HG02938 (cell line): ENCODE measurements around the gene TPH1.
"Not testable (repeated sequence)": the region's sequence is repeated elsewhere in the genome, so short reads cannot be mapped to it uniquely, and the experiment has no call there.

ENCODE experiments used
- ATAC-seq: cut with Tn5 transposase; IDR thresholded peaks from one replicate; pipeline ENCODE4 v1.9.1; 2021; ENCODE audit warnings: mild to moderate bottlenecking, moderate library complexity; ENCODE audit not compliant: unreplicated experiment

The TPH1 gene

GRCh38 chr11:18027475-18027874 is 18.6 kb downstream of the TPH1 start:
- ATAC-seq = no peak

DNA sequence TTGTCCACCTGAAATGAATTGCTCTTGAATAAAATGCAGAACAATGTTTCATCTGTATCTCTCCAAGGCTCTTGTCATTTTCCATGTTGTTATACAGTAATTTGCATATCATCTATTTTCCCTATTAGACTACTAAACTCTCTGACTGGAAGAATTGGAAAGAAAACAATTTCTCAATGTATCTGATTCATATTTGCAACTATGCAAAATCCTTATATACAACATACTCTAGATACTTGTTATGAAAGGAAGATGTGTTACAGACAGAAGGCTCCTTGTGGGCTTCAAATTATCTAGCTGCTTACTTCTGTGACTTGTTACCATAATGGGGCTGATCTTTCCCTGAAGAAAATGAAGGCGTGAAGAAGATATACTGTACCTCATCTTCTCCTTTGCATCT is 23.6 kb downstream of the TPH1 start:
- no peak for ATAC-seq

- no peak for ATAC-seq
These were observed 26.4 kb downstream of the TPH1 start for GRCh38 chr11:18019650-18020049.

DNA sequence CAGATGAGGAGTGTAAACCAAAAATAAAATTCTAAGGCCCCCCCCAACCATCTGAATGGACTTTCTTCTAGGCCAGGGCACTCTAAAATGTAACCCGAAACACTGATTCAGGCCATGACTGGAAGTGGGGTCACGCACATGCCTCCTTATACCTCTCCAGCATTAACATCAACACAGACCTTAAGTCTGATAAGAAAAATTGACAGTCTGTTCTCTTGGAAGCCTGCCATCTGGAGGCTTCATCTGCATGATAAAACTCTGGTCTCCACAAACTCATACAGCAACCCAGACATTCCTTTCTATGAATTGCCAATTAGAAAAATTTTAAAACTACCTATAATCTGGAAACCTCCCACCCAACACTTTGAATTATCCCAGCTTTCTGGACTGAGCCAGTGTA is 29.3 kb downstream of the TPH1 start:
- no peak for ATAC-seq

DNA sequence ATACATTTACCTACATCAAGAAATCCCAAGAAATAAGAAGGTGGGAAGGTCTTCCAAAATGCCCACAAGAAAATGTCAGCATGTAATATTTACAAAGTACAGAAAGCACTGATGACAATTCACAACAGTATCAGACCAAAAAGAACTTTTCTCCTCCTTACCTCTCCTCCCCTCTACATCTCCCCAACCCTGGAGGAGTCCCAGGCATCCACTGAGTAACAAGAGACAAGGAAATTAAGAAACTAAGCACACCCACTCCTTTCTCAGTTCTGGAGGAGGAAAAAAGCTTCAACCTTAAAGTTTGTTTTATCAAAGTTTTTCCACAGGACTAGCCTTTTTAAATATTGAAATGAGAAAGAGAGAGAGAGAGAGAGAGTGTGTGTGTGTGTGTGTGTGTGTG is 31.2 kb downstream of the TPH1 start:
- ATAC-seq = no peak

DNA sequence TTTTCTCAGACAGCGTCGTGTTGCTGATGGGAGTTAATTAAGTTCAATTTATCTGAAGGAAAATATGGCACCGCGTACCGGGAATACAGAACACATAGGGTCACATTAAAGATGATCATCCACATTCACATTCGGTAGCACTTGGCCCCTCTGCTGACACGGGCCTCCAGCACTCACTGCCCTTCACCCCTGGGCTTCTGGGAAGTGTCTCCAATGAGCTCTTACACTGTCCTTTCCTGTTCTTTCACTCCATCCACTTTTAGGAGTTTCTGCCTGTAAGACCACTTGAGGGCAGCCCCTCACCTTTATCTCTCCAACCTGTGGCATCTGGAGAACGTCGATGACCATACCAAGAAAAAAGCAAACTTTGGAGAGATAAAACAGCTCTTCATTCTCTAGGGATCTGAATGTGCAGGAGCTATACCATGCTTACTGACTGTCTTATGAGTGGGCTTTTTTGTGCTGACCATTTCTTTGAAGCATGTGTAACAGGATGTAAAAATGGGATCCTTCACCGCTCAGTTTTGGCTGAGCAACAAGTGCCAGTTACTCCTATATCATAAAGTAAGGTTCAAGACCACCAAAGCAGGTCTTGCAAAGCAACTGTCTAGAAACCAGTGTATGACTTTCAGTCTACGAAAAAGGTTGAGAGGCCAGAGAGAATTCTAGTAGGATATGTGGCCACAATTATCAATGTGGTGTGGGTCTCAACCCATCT is 32.1 kb downstream of the TPH1 start:
- no peak for ATAC-seq

DNA sequence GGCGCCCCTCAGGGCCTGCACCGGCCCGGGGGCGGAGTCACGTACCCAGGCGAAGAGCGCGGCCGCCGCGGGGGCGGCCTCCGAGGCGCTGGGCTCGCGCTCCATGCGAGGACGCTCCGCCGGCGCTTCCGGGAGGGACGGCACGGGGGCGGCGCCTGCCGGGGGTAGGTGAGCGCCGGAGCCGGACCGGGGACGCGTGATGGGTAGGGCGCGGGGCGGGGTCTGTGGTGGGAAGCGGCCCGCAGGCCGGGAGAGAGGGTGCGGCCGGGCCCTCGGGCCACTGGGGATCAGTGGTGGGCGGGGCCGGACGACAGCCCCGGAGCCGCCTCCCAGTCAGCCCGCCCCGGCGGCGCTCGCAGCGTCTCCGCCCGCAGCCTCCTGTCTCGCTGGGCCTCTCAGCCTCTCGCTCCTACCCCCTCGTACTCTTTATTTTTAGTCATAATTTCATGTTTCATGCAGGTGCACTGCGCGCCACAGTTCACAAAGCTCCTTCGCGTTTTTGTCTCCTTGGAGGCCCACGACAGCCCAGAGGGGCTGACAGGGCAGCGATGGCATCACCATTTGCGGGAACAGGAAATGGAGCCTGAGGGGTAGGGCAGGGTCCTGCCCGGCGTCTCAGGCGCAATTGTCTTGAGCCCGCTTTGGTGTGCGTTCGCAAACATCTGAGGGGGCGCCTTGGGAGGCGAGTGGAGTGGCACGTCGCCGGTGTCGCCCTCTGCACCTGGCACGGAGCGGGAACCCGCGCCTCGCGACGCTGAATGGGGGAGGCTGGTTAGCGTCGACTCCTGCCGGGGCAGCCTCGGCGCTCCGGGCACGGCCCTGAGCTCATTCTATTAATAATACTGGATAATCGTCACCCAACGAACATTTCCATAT is 32.9 kb downstream of the TPH1 start, which contains the start of gene SERGEF:
Gene SERGEF, minus strand, starts transcription at position 142 of the 876 bp plus-strand sequence. Its CDS starts 37 bp downstream, at position 105.
- peak; percentile 86 for ATAC-seq

DNA sequence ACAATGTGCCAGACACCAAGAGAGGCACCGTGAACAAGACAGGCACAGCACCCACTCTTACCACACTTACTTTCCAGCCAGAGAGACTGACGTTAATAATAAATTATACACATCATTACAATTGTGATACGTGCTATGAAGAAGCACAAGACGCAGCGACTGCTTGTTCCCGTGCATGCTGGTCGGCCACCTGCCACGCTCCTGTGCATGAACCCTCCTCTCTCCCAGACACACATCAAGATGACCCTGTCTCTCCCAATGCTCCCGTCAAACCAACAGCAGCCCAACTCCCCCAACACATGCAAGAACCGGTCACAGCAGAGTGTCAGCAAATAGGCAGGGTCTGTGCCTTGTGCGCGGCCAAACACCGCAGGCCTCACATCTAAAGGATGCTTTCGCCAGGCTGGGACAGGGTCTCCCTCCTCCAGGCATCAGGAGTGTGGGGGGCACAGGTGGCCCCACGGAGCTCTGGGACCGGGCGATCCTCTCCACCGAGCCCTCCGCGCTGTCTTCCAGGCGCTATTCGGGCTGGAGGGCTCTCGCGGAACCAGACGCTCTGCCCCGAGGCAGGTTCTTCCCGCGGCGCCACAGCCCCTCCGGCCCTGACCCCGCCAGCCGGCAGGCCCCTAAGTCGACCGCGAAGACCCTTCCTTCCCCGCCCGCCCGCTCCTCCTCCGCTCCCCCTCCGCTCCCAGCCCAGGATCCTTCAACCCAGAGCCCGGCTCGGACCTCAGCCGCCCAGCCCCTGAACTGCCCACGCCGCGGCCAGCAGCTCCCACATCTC is 33.8 kb downstream of the TPH1 start:
- ATAC-seq = peak; percentile 3

DNA sequence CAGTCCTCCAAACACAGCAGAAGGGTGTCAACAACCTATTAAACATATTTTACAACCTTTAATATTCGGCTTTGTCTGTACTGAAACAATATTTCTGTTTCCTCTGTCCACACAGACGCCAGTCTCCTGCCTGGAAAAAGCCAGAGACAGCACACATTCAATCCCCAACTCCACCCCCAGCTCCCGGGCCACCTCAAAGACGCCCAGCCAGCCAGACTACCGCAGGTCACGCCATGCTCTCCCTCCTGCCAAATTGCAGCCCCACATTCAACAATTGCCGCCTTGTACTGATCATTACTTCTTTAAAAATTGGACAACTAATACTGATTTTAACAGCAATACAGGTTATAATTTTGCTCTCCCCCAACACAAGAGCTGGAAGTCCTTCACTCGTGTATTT is 34.4 kb downstream of the TPH1 start:
- no peak for ATAC-seq

DNA sequence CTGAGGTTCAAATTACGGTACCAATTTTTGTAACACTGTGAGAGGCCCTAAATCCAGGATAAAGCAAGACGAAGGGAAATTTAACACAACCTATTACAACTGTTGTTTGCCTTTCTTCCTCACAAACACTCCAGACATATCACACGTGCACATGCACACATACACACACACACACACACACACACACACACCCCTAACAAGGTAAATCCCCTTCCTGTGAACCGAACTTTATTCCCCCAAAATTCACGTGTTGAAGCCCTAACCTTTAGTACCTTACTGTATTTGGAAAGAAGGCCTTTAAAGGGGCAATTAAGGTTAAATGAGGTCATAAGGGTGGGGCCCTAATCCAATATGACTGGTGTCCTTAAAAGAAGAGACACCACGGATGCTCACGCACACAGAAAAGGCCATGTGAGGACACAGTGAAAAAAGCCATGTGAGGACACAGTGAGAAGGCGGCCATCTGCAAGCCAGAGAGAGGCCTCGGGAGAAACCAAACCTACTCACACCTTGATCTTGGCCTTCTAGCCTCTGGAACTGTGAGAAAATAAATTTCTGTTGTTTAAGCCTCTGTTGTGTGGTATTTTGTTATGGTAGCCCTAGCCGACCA is 35.0 kb downstream of the TPH1 start:
- ATAC-seq = no peak

DNA sequence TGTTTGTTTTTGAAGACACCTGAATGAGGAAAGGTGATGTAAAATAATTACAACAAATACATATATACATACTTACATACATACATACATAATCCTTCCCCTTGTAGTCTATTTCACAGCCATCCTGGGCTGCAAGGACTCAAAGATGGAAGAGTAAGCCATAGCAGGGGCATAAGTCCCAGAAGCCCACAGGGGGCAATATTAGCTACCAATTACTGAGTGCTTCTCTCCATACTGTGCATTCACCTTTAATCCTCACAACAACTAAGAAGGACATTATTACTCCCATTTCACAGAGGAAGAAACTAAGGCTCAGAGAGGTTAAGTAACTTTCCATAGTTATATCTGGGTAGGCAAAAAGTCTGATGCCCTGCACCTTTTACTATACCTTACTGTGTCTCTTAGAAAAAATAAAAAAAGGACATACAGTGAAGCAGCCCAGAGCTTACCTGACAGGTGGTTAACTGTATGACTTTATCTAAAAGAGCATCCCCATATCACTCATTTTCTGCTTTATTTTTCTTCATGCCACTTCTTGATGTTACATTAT is 35.9 kb downstream of the TPH1 start:
- ATAC-seq = no peak

DNA sequence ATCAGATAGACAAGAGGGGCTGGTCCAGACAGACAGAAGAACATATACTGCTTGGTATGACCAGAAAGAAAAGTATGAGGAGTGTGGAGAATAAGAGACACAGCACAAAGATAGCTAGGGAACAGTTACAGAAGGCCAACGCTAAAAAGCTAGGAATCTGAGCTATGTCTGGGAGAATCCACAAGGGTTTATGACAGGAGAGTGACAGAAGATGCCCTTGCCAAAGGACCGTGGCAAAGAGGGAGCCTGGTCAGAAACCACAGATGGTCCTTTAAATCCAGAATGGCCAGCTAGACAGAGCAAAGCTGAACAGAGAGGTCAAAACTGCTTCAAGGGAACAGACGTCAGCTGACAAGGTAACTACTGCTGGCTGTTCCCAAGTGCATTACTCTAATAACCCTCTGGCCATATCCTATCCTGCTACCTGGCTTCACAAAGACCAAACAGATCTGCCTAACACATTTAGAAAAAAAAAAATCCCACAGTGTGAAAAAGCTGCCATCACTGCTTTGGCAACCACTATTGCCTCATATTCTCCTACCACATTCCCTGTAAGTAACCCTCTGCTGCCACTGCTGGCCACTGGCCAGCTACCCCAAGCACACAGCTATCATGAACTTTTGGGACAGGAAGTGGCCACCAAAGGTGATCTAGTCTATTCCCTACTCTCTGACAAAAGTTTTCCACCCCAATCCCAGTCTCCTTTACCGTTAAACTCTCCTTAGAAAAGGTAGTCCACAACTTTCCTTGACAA is 40.5 kb downstream of the TPH1 start:
- ATAC-seq = no peak

DNA sequence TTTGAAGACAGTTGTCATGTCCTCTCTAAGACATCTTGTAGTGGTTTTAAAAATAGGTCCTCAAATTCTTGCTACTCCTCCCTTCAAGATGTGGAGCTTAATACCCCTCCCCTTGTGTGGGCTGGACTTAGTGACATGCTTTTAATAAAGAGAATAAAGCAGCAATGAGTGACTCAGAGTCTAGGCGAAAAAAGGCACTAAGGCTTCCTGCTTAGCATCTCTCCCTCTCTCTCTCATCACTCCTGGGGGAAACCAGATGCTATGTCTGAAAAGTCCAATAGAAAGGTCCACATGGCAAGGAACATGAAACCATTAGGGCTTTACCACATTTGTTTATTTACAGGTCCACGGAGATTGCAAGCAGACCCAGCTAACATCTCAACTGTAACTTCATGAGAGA is 44.9 kb downstream of the TPH1 start:
- ATAC-seq = no peak

DNA sequence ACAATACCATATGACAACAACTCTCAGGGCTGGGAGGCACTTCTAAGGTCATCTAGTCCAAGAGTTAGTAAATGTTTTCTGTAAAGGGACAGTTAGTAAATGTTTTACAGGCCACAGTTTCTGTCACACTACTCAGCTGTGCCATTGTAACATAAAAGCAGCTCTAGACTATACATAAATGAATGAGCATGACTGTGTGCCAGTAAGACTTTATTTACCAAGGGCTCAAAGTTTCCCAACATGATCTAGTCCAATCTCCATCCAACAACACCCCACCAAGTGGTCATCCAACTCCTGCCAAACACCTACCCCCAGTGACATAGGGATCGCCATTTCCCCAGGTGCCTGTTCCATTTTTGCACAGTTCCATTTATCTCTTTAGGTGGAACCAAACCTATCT is 45.3 kb downstream of the TPH1 start:
- peak; percentile 80 for ATAC-seq

DNA sequence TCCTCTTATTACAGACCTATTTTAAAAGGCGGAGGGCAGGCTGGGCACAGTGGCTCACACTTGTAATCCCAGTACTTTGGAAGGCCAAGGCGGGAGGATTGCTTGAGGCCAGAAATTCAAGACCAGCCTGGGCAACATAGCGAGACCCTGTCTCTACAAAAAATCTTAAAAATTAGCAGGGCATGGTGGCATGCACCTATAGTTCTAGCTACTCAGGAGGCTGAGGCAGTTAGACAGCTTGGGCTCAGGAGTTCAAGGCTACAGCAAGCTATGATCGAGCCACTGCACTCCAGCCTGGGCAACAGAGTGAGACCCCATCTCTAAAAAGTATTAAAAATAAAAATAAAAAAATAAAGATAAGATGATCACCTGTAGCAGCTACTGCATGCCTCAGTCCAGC is 45.9 kb downstream of the TPH1 start:
- not testable (repeated sequence) for ATAC-seq
